Activated gamma-delta T cell treated with Interleukin-2 at 50 U/mL for 16 hours (primary cell): ENCODE data around the gene RILPL1.
"Not testable (repeated sequence)": the region's sequence is repeated elsewhere in the genome, so short reads cannot be mapped to it uniquely, and the experiment has no call there.

ENCODE experiments used
- DNase-seq: peaks from one replicate; pipeline ENCODE4 v3.0.0-alpha.2; 2020

The RILPL1 gene

DNA sequence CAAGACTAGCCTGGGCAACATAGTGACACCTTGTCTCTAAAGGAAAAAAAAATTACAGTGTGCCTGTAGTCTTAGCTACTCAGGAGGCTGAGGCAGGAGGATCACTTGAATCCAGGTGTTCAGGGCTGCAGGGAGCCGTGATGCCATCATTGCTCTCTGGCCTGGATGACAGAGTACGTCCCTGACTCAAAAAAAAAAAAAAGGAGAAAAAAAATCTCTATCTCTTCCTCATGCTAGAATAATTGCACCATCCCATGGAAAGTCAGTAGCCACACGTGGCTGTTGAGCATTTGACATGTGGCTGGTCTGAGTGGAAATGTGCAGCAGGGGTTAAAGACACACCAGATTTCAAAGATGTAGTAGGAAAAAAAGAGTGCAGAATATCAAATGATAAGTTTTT lies 3.8 kb downstream of the RILPL1 start:
- DNase-seq: no peak

- no peak for DNase-seq
Measured at GRCh38 chr12:123528858-123529257, 4.7 kb downstream of the RILPL1 start.

GRCh38 chr12:123526542-123527080 lies 6.9 kb downstream of the RILPL1 start:
- no peak for DNase-seq

DNA sequence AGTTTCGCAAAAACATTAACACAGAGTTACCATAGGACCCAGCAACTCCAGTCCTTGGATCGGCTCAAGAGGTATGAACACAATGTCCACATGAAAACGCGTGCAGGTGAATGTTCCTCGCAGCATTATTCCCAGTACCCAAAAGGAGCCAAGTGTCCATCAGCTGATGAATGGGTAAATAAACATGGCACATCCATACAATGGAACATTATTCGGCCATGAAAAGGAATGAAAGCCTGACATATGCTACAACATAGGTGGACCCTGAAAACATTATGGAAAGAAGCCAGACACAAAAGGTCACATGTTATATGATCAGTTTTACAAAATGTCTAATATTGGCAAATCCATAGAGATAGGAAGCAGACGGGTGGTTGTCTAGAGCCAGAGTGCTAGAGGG lies 9.1 kb downstream of the RILPL1 start:
- no peak for DNase-seq

- DNase-seq: no peak
Measured at GRCh38 chr12:123523518-123523917, 10.0 kb downstream of the RILPL1 start.

DNA sequence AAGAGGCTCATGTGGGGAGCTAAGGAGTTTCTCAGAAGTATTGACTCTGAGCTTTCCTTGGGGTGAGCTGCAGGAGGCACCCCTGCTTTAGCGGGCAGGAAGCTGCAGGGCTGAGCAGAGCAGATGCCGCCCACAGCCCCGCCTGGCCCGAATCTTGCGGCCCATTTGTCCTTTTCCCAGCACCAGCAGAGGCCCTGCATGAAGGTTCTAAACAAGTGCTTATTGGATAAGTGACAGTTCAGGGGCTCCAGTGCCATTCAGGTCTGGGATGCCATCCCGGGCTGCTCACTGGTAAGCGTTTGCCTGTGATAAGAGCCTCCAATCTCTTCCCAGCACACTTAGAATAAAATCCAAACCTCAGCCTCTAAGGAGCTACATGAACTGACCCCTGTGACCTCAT lies 11.4 kb downstream of the RILPL1 start:
- no peak for DNase-seq

DNA sequence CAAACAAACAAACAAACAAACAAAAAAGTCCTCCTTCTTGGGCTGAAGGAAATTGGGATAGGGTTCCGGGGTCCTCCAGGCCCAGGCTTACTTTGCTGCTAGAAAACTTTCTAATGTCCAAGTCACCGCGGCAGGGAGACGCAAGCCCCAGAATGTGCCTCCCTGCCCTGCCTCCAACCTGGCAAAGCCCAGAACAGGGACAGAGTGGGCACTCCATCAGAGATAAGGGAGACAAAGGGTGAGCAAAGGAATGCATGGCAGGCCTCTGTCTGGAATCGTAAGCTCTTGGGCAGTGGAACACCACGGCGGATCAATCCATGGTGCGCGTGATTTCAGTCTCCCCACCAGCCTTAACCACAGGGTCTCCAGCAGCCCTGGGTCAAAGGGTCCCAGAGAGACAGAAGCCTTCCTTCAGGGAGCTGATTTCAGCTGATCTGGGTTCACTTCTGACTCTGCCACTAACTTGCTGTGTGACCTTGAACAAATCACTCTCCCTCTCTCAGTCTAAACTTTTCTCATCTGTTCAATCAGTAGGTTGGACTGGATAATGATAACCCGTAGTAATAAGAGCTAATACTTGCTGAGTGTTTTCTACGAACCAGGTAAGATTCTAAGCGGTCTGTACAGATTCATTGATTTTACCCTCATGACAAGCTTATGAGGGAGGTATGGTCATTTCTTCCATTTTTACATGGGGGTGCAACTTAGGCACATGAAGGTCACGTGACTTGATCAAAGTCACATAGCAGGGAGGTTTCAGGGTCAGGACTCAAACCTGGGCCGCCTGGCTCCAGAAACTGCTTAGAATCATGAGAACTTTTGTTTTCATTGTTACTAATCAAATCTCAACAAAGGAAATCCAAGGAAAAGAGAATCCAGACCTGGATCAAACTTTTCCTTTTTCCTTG lies 12.7 kb downstream of the RILPL1 start:
- no peak for DNase-seq

- no peak for DNase-seq
Measured at GRCh38 chr12:123519141-123520001, 14.1 kb downstream of the RILPL1 start.

DNA sequence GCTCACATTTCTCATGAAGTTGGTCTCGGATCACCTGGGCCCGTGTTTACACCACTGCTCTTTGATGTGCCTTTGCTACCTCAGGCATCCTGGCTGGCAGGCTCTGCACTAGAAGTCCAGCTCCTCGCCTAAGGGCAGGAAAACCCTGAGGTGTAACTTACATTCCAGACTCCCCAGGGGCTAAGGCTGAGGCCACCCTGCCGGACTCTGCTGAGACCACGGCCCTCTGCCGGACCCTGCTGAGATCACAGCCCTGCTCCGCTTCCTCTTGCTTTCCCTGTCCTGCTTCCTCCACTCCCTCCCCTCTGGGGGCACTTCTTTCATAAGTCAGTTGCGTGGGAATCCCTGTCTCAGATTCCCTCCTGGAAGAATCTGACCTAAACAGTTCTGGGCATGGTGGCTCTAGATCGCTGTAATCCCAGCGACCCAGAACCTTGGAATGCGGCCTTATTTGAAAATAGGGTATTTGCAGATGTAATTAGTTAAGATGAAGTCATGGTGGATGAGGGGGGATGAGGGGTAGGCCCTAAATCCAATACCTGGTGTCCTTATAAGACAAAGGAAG lies 17.2 kb downstream of the RILPL1 start:
- no peak for DNase-seq

DNA sequence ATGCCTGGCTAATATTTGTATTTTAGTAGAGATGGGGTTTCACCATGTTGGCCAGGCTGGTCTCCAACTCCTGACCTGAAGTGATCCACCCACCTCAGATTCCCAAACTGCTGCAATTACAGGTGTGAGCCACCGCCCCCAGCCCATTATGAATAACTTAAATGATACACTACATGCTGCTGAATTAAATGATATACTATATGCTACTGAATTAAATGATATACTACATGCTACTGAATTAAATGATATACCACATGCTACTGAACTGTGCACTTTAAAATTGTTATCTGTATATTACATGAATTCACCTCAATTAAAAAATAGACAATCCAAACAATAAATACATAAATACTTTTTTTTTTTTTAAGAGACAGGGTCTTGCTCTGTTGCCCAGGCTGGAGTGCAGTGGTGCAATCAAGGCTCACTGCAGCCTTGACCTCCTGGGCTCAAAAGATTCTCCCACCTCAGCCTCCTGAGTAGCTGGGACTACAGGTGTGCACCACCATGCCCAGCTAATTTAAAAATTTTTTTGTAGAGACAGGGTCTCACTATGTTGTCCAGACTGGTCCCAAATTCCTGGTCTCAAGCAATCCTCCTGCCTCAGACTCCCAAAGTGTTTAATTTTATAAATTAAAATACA lies 18.8 kb downstream of the RILPL1 start:
- not testable (repeated sequence) for DNase-seq

DNA sequence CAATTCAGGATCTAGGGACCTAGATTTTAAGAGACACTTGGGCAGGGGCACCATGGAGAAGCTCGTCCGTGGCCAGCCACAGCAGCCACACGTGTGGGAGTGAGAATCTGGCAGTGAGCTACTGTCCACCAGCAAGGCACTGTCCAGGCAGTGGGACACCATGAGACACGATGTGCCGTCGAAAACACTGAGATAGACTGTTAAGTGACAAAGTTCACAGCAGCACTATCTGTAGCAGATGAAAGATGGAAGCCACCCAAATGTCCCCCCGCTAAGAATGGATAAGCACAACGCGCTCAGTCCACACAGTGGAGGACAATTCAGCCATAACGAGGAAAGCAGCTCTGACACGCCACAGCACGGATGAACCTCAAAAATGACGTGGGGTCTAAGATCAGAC lies 19.7 kb downstream of the RILPL1 start:
- no peak for DNase-seq

- DNase-seq: no peak
Measured at GRCh38 chr12:123512838-123513665, 20.5 kb downstream of the RILPL1 start.

- DNase-seq: no peak
Measured at GRCh38 chr12:123506843-123507236, 26.7 kb downstream of the RILPL1 start.

DNA sequence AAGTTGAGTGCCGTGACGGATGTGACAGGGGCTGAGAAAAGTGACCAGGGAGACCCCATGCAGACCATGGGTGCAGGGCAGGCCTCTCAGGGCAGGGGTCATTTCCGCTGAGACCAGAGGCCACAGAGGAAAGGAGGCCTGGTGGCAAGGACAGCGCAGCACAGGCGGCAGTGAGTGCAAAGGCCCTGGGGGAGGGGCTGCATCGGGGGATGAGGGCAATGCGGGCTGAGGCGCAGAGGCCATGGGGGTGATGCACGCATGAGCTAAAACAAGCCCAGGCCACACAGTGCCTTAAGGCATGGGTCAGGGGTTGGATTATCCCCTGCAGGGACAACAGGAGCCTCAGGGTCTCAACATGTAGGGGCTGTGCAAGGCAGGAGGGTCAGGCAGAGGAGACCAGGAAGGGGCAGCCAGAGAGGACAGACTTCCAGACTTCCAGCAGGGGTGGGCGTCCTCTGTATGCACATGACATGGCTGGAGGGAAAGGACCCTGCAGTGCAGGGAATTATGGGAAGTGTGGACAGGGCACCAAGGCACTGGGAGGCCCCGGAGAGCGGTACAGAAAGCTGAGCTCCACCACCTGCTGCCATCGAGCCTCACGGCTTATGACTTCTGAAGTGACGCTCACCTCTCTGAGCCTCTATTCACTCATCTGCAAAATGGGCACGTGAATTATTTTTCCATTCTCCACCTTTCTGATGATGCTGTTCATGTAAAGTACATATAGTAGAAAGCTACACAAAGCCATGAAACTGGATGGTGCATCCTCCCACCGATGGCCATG lies 27.3 kb downstream of the RILPL1 start:
- DNase-seq: no peak

DNA sequence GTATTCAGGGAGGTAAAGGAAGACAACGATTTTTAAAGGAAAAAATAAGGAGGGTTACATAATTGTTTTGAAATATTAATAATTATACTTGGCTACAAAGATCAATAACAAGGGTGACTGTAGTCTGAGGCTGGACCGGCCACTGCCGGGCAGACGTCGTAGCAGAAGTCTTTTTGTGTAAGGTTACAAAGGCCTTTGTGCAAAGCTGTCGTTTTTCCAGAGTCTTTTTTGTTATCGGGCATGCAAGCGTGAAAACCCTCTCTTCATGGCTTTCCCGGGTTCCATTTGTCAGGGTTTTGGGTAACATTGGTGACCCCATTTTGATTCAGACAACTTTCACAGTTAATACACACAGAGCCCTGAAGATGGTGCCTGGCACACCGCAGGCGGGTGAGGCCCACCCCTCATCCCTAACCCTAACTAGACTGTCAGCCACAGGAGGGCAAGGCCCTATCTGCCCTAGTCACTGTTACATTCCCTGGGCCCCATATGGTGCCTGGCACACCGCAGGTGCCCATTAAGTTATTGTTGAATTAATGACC lies 31.3 kb downstream of the RILPL1 start:
- no peak for DNase-seq

GRCh38 chr12:123499332-123499731 lies 34.2 kb downstream of the RILPL1 start:
- DNase-seq: no peak

DNA sequence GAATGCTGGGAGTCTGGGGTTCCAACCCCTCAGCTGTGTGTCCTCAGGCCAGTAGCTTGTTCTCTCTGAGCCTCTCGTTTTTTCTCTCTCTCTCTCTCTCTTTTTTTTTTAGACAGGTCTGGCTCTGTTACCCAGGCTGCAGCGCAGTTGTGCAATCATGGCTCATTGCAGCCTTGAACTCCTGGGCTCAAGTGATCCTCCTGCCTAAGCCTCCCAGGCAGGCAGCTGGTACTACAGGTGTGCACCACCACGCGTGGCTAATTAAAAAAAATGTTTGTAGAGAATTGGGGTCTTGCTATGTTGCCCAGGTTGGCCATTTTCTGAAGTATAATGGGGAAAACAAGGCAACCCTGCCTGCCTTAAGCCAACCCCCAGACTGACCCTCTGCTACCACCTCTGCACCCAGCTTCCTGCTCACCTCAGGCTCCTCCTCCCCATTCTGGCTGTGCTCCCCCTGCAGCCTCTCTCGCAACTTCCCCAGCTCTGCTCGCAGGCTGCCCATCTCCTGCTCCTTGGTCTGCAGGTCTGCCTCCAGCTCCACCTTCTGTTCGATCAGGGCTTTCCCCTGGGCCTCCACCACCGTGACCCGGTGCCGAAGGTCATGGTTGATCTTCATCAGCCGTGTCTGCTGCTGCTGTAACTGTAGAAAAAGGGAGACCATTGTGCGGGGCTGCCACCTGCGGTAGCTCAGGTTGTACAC lies 35.2 kb downstream of the RILPL1 start:
- DNase-seq: no peak

DNA sequence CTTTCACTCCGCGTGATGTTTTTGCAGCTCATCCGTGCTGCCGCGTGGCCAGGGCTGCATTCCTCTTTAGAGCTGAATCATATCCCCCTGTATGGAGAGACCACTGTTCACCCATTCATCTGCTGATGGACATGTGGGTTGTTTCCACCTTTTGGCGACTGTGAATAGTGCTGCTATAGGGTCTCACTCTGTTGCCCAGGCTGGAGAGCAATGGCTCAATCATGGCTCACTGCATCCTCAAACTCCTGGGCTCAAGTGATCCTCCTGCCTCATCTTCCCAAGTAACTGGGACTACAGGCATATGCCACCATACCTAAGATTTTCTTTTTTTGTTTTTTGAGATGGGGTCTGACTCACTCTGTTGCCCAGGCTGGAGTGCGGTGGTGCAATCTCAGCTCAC lies 36.5 kb downstream of the RILPL1 start:
- no peak for DNase-seq

DNA sequence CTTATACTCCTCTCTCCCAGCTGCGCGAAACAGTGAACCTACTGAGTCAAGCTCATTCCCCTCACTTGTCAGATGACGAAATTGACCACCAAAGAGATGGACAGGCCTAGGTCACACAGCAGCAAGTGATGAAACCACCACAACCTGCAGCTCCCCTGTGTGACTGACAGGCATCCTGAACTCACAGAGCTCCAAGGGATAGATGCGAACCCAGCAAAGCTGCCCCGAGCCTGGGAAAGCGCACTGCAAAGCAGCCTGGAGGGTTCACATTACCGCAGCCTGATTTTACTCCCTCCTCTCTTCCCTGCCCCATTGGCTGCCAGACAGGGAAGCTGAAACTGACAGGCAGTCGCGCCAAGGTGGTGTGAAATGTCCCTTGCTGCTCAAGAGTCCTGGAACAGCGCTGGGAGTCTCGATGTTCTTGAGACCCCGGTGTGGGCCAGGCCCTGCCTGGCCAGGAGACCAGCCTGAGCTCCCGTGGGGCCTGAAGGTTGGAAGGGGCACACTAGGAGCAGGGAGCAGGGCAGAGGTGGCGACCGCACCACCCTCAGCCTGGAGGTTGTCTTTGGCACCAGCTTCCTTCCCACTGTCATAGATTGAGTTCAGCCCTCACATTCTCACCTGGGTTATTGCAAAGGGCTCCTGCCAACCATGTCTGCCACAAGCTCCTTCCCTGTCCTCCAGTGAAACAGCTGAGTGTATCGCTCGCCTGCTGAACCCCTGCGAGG lies 39.2 kb downstream of the RILPL1 start:
- DNase-seq: no peak
